Ammon's horn (tissue), 1 donor: ENCODE measurements around the gene ZCCHC8.
"Not testable (repeated sequence)": the region's sequence is repeated elsewhere in the genome, so short reads cannot be mapped to it uniquely, and the experiment has no call there.

ENCODE experiments used
- DNase-seq: peaks from one replicate; pipeline ENCODE4 v3.0.0-alpha.2; 2016; ENCODE audit warnings: low spot score

ZCCHC8 gene

GRCh38 chr12:122500685-122501488, at the start of gene ZCCHC8:
TSS of gene ZCCHC8 (minus strand) at chr12:122500932. CDS start at chr12:122500840, 92 bp downstream.
- peak; percentile 98 for DNase-seq

- no peak for DNase-seq
Observed at GRCh38 chr12:122547330-122547729, 46.6 kb upstream of the ZCCHC8 start.

GRCh38 chr12:122545855-122546254, 45.1 kb upstream of the ZCCHC8 start:
- no peak for DNase-seq

- DNase-seq: no peak
Observed at GRCh38 chr12:122544537-122544936, 43.8 kb upstream of the ZCCHC8 start.

GRCh38 chr12:122538496-122538895, 37.8 kb upstream of the ZCCHC8 start:
- no peak for DNase-seq

- DNase-seq: no peak
Observed at GRCh38 chr12:122537021-122537420, 36.3 kb upstream of the ZCCHC8 start.

GRCh38 chr12:122533856-122534255, 33.1 kb upstream of the ZCCHC8 start:
- DNase-seq: peak; percentile 30

GRCh38 chr12:122528992-122529391, 28.3 kb upstream of the ZCCHC8 start:
- DNase-seq: no peak

GRCh38 chr12:122528582-122528981, 27.9 kb upstream of the ZCCHC8 start:
- no peak for DNase-seq

- peak; percentile 41 for DNase-seq
Observed at GRCh38 chr12:122527478-122527944, 26.8 kb upstream of the ZCCHC8 start.

GRCh38 chr12:122526683-122527477, 26.1 kb upstream of the ZCCHC8 start, which contains the start of the genes KNTC1 and RSRC2:
TSS of gene KNTC1 (plus strand) at chr12:122527249. CDS start at chr12:122530064, 2,815 bp downstream.
TSS of gene RSRC2 (minus strand) at chr12:122526936. CDS start at chr12:122526853, 83 bp downstream.
- peak; percentile 99 for DNase-seq

GRCh38 chr12:122523846-122524718, 23.4 kb upstream of the ZCCHC8 start:
- no peak for DNase-seq

- no peak for DNase-seq
Observed at GRCh38 chr12:122523280-122523679, 22.5 kb upstream of the ZCCHC8 start.

- DNase-seq: no peak
Observed at GRCh38 chr12:122520676-122521075, 19.9 kb upstream of the ZCCHC8 start.

- no peak for DNase-seq
Observed at GRCh38 chr12:122519418-122519817, 18.7 kb upstream of the ZCCHC8 start.

- no peak for DNase-seq
Observed at GRCh38 chr12:122518908-122519307, 18.2 kb upstream of the ZCCHC8 start.

GRCh38 chr12:122517877-122518276, 17.1 kb upstream of the ZCCHC8 start:
- no peak for DNase-seq

GRCh38 chr12:122516544-122517361, 16.0 kb upstream of the ZCCHC8 start:
- no peak for DNase-seq

- no peak for DNase-seq
Observed at GRCh38 chr12:122515275-122515674, 14.5 kb upstream of the ZCCHC8 start.

GRCh38 chr12:122513660-122514059, 12.9 kb upstream of the ZCCHC8 start:
- no peak for DNase-seq

- not testable (repeated sequence) for DNase-seq
Observed at GRCh38 chr12:122513028-122513427, 12.3 kb upstream of the ZCCHC8 start.
